DOHH2 (cell line): ENCODE measurements around the gene C4orf46.
"Not testable (repeated sequence)": the region's sequence is repeated elsewhere in the genome, so short reads cannot be mapped to it uniquely, and the experiment has no call there.

Experiments used
- CTCF ChIP-seq: fragments of 200-600 bp; sonication (generic); IDR thresholded peaks from one replicate; pipeline ENCODE4 v1.5.1; 2014; ENCODE audit warnings: antibody characterized with exemption, mild to moderate bottlenecking, low read depth, low read length; ENCODE audit not compliant: poor library complexity, severe bottlenecking
- EZH2phosphoT487 ChIP-seq: fragments of 200-600 bp; sonication (generic); IDR thresholded peaks from 2 replicates; pipeline ENCODE4 v1.6.1; 2017; ENCODE audit warnings: borderline replicate concordance, mild to moderate bottlenecking, antibody characterized with exemption, low read length, moderate library complexity, mixed read lengths

GRCh38 chr4:158663707-158664625, 7.7 kb downstream of the C4orf46 start:
- not testable (repeated sequence) for TF ChIP-seq CTCF, EZH2phosphoT487
